HEK293 (cell line): Measurements from ENCODE around the gene TMEM138.

Source experiments
- ZNF140 ChIP-seq: fragments of 450-650 bp; formaldehyde crosslinking; IDR thresholded peaks from 2 replicates; pipeline ENCODE4 v1.5.1; 2016; ENCODE audit warnings: missing biosample characterization, missing genetic modification characterization
- ZNF544 ChIP-seq: fragments of 450-650 bp; formaldehyde crosslinking; IDR thresholded peaks from 2 replicates; pipeline ENCODE4 v1.5.0; 2017; ENCODE audit warnings: missing biosample characterization, missing genetic modification characterization

DNA sequence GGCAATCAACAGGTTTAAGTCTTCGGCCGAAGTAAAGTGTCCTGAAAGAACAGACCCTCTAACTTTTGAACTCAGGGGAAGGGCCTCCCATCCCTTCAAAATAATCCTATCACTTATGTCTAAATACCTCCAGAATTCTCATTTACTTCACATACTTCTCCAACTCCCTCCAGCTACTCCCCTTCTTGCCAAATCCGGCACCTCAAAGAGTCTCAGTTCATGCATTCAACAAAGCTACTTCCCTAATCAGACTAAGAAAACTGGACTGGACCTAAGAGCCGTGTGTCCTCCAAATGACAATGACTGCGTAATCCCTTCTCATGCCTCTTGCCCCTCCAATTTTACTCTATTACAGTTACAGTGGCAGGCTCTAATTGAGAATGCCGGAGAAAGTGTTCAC lies 30.5 kb upstream of the TMEM138 start:
- no peak for TF ChIP-seq ZNF140 (tag by site-specific recombination)
- no peak for TF ChIP-seq ZNF544 (tag by site-specific recombination)
